WERI-Rb-1 (cell line): ENCODE measurements around the gene MLH1.

Experiments used
- DNase-seq: peaks from one replicate; pipeline ENCODE4 v3.0.0-alpha.2; 2020
- H3K27ac ChIP-seq: fragments of 250-450 bp; sonication (Bioruptor Pico); 2 replicates; pipeline ENCODE4 v1.5.1; 2020; ENCODE audit warnings: mild to moderate bottlenecking, moderate library complexity
- H3K27me3 ChIP-seq: fragments of 250-450 bp; sonication (Bioruptor Pico); 2 replicates; pipeline ENCODE4 v1.5.1; 2021; ENCODE audit warnings: mild to moderate bottlenecking, low read depth, moderate library complexity; ENCODE audit not compliant: insufficient read depth, severe bottlenecking
- H3K36me3 ChIP-seq: fragments of 250-450 bp; sonication (Bioruptor Pico); 2 replicates; pipeline ENCODE4 v1.5.1; 2020; ENCODE audit warnings: mild to moderate bottlenecking, moderate library complexity
- H3K4me3 ChIP-seq: 2 replicates; pipeline ENCODE4 v1.5.1; 2011; ENCODE audit warnings: low read depth, mild to moderate bottlenecking, control low read depth, low read length
- H3K9me3 ChIP-seq: fragments of 250-450 bp; sonication (Bioruptor Pico); 2 replicates; pipeline ENCODE4 v1.5.1; 2021; ENCODE audit warnings: mild to moderate bottlenecking, moderate library complexity; ENCODE audit not compliant: severe bottlenecking
- TF ChIP-seq, protein P1 (sequence below): IDR thresholded peaks from 2 replicates; pipeline ENCODE4 v1.5.1; 2011; ENCODE audit warnings: low read depth, mild to moderate bottlenecking, control low read depth, inconsistent platforms, low read length

Gene MLH1

DNA sequence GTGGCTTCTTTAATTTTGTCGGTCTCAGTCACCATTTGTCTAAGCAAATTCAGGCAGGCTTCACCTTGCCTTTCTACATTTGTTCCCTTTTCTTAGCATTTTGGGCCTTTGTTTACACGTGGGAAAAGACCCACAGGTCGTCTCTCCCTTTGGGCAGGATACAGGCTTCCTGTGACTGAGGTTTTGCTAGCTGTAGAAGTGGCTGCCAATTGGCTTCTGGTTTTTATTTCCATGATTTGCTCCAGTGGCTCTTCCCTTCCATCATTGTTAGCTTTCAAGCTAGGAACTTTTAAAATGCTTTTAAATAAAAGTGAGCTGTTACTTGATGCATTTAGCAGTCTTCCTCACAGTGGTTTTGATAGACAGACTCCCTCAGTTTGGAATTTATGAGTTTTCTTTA, 37.3 kb downstream of the MLH1 start:
- H3K27me3 ChIP-seq, result no peaks in the 10 kb centered on the region
- DNase-seq, result no peak
- no peak overlapping the region for H3K27ac ChIP-seq
- no peaks in the 10 kb centered on the region for H3K9me3 ChIP-seq
- peaks cover 36% of the 10 kb centered on the region for H3K36me3 ChIP-seq
- H3K4me3 ChIP-seq, result no peak overlapping the region
- TF ChIP-seq, protein P1, sequence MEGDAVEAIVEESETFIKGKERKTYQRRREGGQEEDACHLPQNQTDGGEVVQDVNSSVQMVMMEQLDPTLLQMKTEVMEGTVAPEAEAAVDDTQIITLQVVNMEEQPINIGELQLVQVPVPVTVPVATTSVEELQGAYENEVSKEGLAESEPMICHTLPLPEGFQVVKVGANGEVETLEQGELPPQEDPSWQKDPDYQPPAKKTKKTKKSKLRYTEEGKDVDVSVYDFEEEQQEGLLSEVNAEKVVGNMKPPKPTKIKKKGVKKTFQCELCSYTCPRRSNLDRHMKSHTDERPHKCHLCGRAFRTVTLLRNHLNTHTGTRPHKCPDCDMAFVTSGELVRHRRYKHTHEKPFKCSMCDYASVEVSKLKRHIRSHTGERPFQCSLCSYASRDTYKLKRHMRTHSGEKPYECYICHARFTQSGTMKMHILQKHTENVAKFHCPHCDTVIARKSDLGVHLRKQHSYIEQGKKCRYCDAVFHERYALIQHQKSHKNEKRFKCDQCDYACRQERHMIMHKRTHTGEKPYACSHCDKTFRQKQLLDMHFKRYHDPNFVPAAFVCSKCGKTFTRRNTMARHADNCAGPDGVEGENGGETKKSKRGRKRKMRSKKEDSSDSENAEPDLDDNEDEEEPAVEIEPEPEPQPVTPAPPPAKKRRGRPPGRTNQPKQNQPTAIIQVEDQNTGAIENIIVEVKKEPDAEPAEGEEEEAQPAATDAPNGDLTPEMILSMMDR, result no peak

DNA sequence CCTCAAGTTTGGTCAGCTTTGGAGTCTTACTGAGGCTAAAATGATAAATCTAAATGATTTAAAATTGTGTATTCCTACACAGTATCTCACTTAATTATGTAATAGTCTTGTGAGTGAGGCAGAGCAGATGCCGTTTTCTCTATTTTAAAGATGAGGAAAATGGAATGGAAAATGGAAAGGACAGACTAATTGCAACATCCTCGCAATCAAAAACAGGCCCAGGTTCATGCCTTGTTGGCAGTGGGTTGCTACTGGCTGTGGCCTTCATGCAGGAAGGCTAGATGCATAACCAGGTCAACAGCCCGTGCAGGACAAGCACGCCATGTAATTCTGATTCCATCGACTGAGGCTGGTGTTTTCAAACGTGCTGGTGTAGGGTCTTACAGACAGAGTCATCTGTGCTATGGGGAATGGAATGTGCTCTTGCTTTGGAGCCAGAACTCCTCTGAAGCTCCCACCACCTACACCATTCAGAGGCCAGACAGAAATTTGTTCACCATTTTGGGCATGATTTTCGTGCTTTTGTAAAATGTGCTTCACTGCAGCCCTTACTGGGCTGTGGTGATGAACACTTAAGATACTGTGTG, 37.9 kb downstream of the MLH1 start:
- H3K4me3 ChIP-seq, result no peak overlapping the region
- H3K9me3 ChIP-seq, result no peaks in the 10 kb centered on the region
- TF ChIP-seq, protein P1, result no peak
- H3K36me3 ChIP-seq, result peaks cover 35% of the 10 kb centered on the region
- no peaks in the 10 kb centered on the region for H3K27me3 ChIP-seq
- no peak for DNase-seq
- no peak overlapping the region for H3K27ac ChIP-seq

DNA sequence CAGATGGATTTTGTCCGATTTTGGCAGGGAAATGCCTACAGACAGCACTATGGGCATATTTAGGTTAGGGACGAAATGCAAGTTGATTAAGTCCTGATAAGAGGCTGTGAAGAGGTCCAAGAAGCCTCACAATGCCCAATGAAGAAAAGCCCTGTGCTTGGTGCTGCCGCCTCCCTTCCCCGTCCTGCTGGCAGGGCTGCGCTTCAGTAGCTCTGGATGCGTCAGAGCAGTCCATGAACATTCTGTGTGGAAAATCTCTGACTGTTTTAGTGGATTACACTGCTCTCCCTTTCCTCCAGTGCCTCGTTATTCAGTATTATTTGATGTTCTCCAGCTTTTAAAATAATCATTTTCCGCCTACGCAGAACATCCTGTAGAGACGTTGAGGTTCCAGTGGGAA, 39.6 kb downstream of the MLH1 start:
- H3K27ac ChIP-seq, result no peak overlapping the region
- no peaks in the 10 kb centered on the region for H3K9me3 ChIP-seq
- TF ChIP-seq, protein P1, result no peak
- H3K4me3 ChIP-seq, result no peak overlapping the region
- H3K36me3 ChIP-seq, result peaks cover 31% of the 10 kb centered on the region
- no peak for DNase-seq
- no peaks in the 10 kb centered on the region for H3K27me3 ChIP-seq

DNA sequence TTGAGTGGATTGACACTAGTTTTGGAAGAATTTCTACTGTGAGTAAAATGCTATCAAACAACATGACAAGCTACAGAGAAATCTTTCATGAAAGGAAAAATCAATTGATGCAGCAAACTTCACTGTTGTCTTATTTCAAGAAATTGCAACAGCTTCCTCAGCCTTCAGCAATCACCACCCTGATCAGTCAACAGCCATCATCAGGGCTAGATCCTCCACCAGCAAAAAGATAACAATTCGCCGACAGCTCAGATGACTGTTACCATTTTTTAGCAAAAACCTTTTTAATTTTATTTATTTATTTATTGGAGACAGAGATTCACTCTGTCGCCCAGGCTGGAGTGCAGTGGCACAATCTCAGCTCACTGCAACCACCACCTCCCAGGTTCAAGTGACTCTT, 44.0 kb downstream of the MLH1 start:
- DNase-seq, result no peak
- Histone ChIP-seq H3K9me3 (no peaks in the 10 kb centered on the region), H3K36me3 (peaks cover 39% of the 10 kb centered on the region), H3K27me3 (no peaks in the 10 kb centered on the region), H3K4me3 (no peak overlapping the region), H3K27ac (no peak overlapping the region)
- TF ChIP-seq, protein P1, result no peak

DNA sequence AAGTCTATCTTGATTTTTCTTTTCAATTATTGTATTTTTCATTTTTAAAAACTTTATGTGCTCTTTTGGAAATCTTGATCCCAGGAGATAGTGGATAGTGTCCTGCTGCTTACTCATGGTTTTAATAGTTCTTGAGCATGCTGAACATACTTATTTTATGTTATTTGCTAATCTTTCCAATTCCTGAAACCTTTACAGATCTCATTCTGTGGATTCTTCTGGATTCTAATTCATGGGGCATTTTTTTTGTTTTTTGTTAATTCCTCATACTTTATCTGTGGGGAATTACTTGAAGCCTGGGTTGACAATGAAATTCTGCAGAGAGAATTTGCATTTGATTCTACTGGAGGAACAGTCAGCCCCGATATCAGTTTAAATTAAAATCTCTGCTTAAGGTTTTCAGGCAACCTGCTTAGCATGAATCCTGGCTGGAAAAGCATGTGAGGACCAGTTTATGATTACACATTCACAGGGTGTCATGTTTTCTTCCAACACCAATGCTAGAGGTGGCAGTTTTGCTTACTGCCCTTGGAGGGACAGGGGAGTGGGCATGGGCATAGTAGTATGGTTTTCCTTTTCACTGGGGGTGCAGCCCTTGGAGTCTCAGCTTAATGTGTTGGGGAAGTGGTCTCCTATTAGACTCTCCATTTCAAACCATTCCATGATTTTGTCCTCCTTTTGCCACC, 46.0 kb downstream of the MLH1 start:
- TF ChIP-seq, protein P1, result no peak
- H3K27ac ChIP-seq, result no peak overlapping the region
- H3K36me3 ChIP-seq, result peaks cover 32% of the 10 kb centered on the region
- DNase-seq, result no peak
- H3K27me3 ChIP-seq, result no peaks in the 10 kb centered on the region
- no peaks in the 10 kb centered on the region for H3K9me3 ChIP-seq
- no peak overlapping the region for H3K4me3 ChIP-seq

DNA sequence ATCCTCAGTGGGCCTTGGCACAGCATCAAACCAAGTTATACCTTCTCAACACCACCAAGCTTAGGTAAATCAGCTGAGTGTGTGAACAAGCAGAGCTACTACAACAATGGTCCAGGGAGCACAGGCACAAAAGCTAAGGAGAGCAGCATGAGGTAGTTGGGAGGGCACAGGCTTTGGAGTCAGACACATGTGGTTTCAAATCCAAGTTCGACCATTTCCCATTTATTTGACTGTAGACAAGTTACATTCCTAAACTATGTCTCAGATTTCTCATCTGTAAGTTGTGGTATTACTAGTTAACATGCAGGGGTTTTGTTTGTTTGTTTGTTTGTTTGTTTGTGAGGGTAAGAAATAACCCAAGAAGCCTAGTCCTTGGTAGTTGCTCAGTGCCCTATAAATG, 46.9 kb downstream of the MLH1 start:
- TF ChIP-seq, protein P1, result no peak
- DNase-seq, result no peak
- no peak overlapping the region for H3K4me3 ChIP-seq
- H3K36me3 ChIP-seq, result peaks cover 31% of the 10 kb centered on the region
- H3K9me3 ChIP-seq, result no peaks in the 10 kb centered on the region
- H3K27ac ChIP-seq, result no peak overlapping the region
- no peaks in the 10 kb centered on the region for H3K27me3 ChIP-seq
